Fibroblast of skin of scalp (primary cell): ENCODE results near the gene ARHGAP45.

Source experiments
- DNase-seq: peaks from one replicate; pipeline ENCODE4 v3.0.0-alpha.2; 2013

Gene ARHGAP45

GRCh38 chr19:1087813-1088415, 20.9 kb downstream of the ARHGAP45 start:
- DNase-seq = no peak

- no peak for DNase-seq
Measured at GRCh38 chr19:1088416-1089010, 21.5 kb downstream of the ARHGAP45 start.

- no peak for DNase-seq
Measured at GRCh38 chr19:1089126-1089771, 22.3 kb downstream of the ARHGAP45 start.

GRCh38 chr19:1089891-1090290, 22.9 kb downstream of the ARHGAP45 start:
- no peak for DNase-seq

GRCh38 chr19:1090731-1091543, 24.0 kb downstream of the ARHGAP45 start:
- no peak for DNase-seq

- no peak for DNase-seq
Measured at GRCh38 chr19:1091544-1092175, 24.7 kb downstream of the ARHGAP45 start.

- no peak for DNase-seq
Measured at GRCh38 chr19:1093330-1093729, 26.4 kb downstream of the ARHGAP45 start.

GRCh38 chr19:1093811-1094553, 27.0 kb downstream of the ARHGAP45 start:
- no peak for DNase-seq

GRCh38 chr19:1094655-1094977, 27.6 kb downstream of the ARHGAP45 start:
- DNase-seq = no peak

GRCh38 chr19:1094978-1095701, 28.2 kb downstream of the ARHGAP45 start, which contains the start of gene POLR2E:
TSS of gene POLR2E (minus strand) at chr19:1095375. CDS start at chr19:1095315, 60 bp downstream.
- peak; percentile 99 for DNase-seq

GRCh38 chr19:1097810-1098176, 30.8 kb downstream of the ARHGAP45 start:
- DNase-seq = no peak

GRCh38 chr19:1098177-1099051, 31.4 kb downstream of the ARHGAP45 start:
- peak; percentile 13 for DNase-seq

- DNase-seq = no peak
Measured at GRCh38 chr19:1101337-1101698, 34.4 kb downstream of the ARHGAP45 start.

GRCh38 chr19:1102407-1103131, 35.6 kb downstream of the ARHGAP45 start:
- DNase-seq = peak; percentile 99

- DNase-seq = peak; percentile 40
Measured at GRCh38 chr19:1103132-1103707, 36.3 kb downstream of the ARHGAP45 start.

GRCh38 chr19:1103708-1104310, 36.8 kb downstream of the ARHGAP45 start, which contains the start of gene GPX4:
TSS of gene GPX4 (plus strand) at chr19:1103994. CDS start at chr19:1104044, 50 bp downstream.
- peak; percentile 100 for DNase-seq

GRCh38 chr19:1104311-1105007, 37.5 kb downstream of the ARHGAP45 start:
- DNase-seq = peak; percentile 64
